GM18517 (cell line): Measurements from ENCODE around the gene COQ8A.

Experiments used
- ATAC-seq: cut with Tn5 transposase; IDR thresholded peaks from one replicate; pipeline ENCODE4 v1.9.1; 2021; ENCODE audit warnings: mild to moderate bottlenecking, moderate library complexity; ENCODE audit not compliant: unreplicated experiment

COQ8A gene

DNA sequence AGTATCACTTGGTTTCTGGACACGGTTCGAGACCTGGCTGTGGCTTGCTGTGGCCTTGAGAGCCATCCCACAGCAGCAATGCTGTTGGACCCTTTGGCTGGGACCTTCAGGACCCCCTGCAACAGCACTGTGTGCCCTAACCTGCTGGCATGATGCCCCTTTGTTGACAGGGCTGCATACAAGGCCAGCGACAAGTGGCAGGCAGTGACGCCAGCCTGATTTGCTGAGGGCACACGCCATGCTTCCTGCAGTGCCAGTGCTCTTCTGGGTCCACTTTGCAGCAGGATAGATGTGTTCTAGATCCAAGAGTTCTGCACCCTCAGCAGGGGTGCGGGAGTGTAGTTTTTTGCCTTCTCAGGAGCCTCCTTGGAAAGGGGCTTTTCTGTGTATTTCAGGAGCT lies 32.8 kb downstream of the COQ8A start:
- ATAC-seq, result no peak

DNA sequence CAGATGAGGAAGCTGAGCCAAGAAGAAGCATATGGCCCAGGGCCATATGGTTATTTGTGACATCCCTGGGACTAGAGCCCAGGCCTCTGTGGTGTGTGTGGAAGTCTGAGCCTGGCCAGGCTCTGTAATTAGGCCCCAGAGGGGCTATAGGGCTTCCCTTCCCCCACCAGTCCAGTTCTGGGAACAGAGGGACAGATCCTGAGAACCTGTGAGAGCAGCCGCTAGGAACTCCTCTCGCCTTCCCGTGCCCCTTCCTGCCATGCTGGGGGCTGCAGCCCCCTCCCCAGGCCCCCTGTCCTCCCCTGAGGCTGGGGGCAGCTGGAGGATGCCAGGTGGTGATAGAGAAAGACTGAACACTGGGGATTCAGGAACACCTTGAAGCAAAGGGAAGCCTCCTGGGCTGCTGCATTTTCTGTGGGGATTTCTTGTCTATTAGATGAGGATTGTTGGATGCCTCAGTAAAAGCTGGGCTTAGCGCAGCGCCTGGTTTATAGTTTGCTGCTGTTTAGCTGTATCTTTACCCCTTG lies 33.3 kb downstream of the COQ8A start:
- ATAC-seq, result no peak

DNA sequence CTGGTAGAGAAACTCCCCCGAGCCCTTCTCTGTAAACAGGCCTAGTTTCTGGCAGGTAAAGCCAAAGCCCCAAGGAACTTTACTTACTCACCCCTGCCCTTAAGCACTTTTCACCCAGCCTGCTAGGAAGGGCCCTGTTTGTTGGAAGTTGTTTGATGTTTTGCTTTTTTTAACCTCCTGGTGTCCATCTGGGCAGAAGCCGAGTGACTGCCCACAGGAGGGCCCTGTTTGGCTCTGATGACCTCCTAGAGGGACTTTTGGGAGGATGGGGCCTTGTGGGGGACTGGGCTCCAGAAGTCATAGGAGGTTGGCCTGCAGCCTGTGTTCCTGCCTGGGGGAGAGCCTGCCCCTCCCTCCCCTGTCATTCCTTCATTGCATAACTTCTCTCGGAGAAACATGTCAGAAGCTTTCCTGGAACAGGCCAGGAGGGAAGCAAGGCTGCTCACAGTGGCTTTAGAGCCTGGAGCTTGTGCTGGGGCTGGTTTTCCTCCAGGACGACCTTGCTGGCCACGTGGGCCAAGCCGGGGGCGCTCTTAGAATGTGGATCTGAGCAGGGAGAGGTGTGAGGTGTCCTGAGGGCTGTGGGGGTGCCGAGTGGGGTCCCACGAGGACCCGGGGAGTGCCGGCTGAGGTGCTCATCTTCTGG lies 33.9 kb downstream of the COQ8A start:
- ATAC-seq, result no peak

DNA sequence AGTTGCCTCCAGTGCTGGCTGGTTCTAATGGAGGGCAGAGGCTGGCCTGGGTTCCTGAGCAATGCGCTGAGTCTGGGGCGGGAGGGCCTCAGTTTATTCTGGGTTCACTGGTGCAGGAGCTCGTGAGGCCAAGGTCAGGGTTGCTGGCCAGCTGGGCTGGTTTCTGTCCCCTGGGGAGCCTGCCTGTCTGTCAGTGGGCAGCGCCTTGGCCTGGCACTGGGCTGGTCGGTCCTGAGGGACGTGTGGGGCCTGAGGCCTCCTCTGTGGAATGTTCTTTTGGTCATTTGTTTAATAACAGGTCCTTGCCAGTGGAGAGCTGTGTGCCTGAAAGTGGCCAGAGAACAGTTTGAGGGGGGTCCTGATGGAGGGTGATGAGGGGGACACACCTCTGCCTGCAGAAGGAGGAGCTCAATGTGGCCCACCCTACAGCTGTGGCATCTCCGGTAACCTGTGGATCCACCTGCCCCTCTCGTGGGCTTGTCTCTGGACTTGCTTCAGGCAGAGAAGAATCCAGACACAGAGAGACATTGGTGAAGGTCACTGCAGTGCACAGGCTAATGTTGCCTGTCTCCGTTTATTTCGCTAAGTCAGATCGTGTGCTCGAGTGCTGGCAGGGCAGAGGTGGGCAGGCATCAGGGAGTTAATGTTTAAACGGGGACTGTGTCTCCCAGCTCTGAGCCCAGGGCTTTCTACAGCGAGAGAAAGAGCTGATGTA lies 34.6 kb downstream of the COQ8A start:
- no peak for ATAC-seq

DNA sequence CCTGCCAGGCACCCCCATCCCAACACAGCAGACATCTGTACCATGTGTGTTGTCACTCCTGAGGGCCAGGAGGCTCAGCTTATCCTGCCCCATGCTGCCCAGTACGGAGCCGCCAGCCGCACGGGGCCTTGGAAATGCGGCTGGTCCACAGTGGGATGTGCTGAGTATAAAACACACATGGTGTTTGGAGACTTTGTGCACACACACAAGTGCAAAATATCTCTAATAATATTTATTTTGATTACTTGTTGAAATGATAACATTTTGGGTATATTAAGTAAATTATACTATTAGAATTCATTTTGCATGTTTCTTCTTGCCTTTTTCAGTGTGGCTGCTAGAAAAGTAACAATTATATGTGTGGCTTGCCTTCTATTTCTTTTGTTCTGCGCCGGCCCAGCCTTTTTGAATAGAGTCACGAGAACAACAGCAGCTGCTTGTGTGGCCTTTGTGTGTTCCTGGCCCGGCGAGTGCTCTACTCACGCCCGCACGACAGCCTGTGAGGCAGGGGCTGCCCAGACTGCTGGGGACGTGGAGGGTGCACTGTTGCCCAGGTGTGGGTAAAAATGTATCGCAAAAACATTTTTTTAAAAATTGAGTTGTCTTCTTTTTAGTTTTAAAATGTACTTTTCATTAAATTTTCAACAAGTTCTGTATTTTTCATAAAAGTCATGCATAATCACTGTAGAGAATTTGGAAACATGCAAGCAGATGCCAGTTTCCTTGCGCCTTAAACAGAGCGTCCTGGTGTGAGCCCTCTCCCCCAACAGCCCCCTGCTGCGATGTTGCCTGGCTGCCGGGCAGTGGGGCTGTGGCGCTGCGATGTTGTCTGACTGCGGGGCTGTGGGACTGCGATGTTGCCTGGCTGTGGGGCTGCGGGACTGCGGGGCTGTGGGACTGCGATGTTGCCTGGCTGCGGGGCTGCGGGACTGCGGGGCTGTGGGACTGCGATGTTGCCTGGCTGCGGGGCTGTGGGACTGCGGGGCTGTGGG lies 35.5 kb downstream of the COQ8A start:
- ATAC-seq, result no peak

DNA sequence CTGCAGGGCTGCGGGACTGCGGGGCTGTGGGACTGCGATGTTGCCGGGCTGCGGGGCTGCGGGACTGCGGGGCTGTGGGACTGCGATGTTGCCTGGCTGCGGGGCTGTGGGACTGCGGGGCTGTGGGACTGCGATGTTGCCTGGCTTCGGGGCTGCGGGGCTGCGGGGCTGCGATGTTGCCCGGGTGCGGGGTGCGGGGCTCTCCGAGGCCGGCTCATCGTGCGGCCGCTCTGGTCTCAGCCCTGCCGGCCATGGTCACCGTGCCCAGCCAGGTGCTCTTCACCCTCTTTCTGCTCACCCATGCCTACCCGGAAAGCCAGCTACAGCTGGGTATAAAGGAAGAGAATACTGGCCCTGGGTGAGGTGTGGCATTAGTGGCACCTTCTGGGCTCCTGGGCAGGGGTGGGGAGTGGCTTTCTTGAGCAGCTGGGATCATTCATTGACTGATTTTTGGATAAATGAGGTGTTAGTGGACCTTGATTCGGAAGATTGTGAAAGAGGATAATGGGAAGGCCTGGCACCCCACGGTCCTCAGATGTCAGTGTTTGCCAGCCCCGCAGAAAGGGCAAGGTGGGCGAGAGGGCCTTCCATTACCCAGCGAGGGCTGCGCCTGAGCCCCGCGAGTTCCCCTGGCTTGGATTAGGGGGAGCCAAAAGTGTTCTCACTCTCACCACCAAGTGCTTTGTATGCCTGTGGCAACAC lies 36.3 kb downstream of the COQ8A start:
- no peak for ATAC-seq

DNA sequence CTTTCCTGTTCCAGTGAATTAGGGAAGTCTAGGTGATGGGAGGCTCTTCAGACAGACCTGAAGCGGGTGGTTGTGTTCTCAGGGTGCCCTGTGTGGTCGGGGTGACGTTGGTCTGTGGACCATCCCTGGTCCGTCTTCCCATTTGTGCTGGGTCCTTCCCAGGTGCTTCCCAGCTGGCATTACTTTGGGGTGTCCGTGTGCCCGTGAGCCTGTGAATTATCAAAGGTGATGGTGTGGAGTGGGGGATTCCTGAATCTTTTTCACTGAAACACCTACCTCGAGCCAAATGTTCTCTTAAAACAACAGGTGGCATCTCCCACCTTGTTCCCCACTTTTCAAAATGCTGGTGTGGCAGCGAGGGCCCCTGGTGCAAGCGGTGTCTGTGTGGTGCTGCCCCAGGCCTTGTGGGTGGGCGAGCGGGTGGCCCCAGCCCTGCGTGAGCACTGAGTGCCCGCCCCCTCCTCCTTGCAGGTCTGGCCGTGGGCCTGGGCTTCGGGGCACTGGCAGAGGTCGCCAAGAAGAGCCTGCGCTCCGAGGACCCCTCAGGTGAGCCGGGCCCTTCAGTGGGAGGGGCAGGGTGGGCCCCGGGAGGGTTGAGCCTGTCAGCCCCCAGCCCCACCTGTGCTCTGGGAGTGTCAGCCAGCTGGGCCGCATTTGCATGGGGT lies 37.0 kb downstream of the COQ8A start:
- no peak for ATAC-seq

DNA sequence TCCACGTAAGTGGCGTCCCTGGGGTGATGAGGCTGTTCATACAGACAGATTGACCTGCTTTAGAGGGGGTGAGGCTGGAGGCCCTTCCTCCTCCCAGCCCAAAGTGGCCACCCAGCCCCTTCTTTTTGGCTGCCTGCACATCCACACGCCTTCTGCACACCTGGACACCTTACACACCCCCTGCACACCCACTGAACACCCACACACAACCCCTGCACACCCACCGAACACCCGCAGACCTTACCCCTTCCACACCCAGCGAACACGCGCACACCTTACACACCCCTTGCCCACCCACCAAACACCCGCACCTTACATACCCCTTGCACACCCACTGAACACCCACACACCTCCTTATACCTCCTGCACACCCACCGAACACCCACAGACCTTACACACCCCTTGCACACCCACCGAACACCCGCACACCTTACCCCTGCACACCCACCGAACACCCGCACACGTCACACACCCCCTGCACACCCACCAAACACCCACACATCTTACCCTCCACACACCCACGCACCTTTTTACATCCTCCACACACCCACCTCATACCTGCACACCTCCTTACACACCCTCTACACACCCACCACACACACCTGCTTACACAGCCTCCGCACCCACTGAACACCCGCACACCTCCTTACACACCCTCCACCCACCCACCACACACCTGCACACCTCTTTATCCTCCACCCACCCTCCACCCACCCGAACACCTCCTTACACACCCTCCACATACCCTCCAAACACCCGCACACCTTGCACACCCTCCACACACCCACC lies 37.7 kb downstream of the COQ8A start:
- no peak for ATAC-seq

DNA sequence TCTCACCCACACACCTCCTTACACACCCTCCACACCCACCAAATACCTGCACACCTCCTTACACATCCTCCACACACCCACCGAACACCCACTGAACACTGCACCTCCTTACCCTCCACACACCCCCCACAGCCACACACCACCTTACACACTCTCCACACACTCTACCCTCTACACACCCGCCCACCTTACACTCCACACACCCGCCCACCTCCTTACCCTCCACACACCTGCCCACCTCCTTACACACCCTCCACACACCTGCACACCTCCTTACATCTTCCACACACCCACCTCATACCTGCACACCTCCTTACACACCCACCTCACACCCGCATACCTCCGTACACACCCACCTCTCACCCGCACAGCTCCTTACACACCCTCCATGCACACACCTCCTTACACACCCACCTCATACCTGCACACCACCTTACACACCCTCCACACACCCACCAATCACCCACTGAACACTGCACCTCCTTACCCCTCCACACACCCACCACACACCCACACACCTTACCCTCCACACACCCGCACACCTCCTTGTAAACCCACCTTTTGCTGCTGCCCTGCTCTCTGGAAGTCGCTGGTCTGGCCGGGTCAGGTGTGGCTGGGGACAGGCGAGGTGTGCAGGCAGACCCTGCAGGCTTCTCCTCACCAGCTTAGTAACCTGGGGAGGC lies 38.5 kb downstream of the COQ8A start:
- ATAC-seq, result no peak

DNA sequence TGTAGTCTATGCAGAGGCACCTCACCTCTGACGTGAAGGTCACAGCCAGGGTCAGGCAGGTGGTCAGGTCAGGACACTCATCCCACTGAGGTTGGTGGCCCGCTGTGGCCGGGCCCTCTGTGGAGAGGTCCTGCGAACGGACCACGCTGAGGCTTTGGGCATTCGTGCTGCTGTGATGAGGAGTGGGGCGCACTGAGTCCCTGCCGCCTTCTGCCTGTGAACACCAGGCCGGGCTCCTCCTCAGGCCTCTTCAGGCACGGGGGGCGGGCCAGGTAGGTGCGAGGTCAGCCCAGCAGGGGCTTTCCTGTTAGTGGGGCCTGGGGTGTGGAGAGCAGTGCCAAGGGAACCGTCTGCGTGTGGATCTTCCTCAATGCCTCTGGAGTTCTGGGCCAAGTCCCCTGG lies 39.0 kb downstream of the COQ8A start:
- no peak for ATAC-seq

DNA sequence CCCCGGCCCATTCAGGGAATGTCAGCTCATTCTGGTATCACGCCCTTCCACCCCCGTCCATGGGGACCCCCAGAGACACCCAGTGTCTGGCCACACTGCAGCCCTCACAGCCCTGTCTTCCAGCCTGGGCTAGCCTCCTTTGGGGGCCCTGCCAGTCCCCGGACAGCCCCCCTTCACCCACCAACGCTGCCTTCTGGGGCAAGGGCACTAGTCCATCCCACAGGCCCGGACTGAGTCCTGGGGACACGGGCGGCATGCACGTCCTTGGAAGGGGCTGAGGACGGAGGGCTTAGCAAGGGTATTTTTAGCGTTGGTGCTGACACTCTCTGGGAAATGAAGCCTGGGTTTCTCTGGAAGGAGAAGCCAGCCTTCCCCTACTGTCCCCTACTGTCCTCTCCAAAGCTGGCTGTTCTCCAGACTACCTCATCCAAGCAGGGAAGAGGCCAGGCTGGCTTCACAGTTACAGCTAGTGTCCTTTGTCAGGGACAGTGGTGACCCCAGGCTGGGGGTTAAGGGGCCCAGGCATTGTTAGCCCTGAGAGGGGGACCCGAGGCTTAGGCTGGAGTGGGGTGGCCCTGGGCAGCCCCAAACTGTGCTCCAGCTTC lies 39.5 kb downstream of the COQ8A start:
- ATAC-seq, result no peak

DNA sequence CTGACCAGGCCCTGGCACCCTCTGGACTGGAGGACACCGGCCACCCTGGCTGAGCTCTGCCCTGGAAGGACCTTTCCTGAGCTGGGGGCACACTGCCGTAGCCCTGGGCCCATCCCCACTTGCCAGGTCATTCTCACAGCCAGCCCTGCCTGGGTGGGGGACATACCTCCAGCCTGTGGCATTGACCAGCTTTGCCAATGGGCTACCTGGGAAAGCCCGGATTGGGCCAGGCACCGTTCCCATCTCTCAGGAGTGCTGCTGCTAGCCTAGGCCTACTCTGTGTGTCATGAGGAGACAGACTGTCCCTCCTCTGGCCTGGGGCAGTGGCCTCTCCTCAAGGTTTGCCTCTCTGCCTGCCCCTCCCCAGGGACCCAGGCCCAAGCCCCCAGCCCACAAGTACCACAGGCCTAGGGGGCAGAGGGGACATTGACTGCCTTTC lies 40.0 kb downstream of the COQ8A start:
- ATAC-seq, result no peak

DNA sequence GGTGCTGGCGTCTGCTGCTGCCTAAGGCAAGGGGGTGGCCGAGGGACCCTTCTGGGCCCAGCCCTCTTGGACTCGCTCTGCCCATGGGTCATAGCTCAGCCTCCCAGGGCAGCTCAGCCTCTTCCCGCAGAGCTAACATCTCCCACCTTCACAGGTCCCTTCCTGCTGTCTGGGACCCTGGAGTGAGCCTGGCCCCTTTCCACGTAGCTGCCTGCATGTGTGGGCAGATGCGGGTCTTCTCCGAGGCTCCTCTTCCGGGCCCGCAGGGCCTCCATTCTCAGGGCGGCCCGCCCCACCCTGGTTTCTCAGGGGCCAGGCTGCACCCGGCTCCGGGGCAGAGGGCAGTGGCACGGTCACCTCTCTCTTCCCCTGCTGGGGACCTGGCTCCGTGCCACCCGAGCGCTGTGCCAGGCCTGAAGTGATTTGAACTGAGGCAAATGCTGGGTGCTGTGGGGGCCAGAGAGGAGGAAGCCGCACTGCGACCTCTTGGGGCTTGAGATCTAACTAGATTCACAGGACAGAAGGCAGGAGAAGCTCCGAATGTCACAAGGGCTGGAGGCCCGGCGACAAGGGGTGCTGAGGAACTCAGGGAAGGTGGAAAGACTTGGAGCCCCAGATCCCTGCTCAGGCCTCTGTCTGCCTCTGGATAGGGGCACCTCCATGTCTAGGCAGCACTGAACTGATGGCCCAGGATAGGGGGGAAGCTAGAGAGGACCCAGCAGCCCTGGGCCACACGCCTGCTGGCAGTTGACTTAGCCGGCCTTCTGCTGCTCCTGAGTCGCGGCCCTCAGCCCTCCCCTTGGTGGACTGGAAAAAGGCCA lies 40.7 kb downstream of the COQ8A start:
- no peak for ATAC-seq

DNA sequence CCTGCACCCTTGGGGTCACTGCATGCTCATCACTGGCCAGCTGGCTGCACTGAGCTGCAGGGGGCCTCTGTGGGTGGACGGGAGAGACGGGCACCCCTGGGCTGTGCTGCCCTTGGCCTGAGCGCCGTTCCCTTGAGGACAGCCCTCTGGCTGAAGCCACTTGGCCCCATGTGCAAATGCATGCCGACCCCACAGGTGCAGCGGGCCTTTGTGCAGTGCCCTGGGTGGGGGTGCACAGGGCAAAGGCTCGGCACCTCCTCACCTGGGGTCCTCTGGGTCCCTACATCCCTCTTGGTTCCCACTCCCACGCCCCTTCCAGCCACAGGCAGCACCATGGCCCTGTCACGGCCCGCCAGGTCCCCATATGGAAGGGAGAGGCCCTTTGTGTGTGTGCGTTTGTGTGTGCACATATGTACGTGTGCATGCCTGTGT lies 41.3 kb downstream of the COQ8A start:
- no peak for ATAC-seq

DNA sequence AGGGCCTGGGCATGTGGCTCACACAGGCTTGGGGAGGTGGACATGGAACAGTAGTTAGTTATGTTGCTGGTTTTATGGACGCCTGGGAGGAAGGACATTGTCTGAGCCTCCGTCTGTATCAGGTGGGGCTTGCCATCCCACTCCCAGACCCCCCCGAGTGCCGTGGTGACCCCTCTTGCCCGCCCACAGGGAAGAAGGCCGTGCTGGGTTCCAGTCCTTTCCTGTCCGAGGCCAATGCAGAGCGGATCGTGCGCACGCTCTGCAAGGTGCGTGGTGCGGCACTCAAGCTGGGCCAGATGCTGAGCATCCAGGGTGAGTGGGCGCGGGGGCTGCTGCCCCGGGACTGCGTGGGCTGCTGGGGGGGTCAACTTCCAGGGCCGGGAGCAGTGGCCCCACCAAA lies 41.7 kb downstream of the COQ8A start:
- ATAC-seq, result no peak

DNA sequence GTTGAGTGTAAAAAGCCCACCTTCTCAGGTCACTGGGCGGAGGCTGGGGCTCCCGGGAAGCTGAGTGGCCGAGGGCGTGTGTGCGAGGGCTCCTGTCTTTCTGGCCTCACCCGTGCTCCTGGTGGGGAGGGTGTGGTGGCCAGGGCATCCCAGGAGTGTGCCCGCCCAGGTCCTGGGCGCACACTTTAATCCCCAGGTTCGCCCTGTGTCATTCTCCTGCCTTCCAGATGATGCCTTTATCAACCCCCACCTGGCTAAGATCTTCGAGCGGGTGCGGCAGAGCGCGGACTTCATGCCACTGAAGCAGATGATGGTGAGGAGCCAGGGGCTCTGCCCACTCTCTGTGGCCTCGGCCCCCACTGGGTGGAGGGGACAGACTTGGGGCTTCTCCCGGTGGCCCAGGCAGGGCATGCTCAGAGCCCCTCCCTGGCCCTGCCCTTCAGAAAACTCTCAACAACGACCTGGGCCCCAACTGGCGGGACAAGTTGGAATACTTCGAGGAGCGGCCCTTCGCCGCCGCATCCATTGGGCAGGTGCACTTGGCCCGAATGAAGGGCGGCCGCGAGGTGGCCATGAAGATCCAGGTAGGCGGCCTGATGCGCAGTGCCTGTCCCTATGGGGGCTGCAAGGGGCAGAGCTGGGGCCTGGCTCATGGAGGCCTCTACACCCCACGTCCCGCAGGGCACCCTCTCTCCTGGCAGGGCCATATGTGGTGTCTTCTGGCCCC lies 42.5 kb downstream of the COQ8A start:
- no peak for ATAC-seq
